Memory B cell (primary cell): Measurements from ENCODE around the gene MAGT1.
"Not testable (repeated sequence)": the region's sequence is repeated elsewhere in the genome, so short reads cannot be mapped to it uniquely, and the experiment has no call there.

Experiments used
- ATAC-seq: fragments of 150-1000 bp; cut with Tn5 transposase; 2 replicates; pipeline ENCODE4 v1.10.0; 2021; ENCODE audit warnings: low read depth, mild to moderate bottlenecking, moderate library complexity
- DNase-seq, 2 donors: peaks; one replicate each; pipeline ENCODE4 v3.0.0; 2022; ENCODE audit warnings: low spot score in 2 of 2
- H3K27ac Mint-ChIP-seq: one replicate; pipeline ENCODE4 v1.8.0; 2022; ENCODE audit warnings: mild to moderate bottlenecking, moderate library complexity, mixed read lengths
- H3K27me3 Mint-ChIP-seq: one replicate; pipeline ENCODE4 v1.8.0; 2022; ENCODE audit warnings: mixed read lengths
- H3K36me3 Mint-ChIP-seq: one replicate; pipeline ENCODE4 v1.8.0; 2022; ENCODE audit warnings: mild to moderate bottlenecking, mixed read lengths
- H3K4me1 Mint-ChIP-seq: one replicate; pipeline ENCODE4 v1.8.0; 2022; ENCODE audit warnings: mixed read lengths
- H3K4me3 Mint-ChIP-seq: one replicate; pipeline ENCODE4 v1.8.0; 2022; ENCODE audit warnings: mild to moderate bottlenecking, moderate library complexity, mixed read lengths
- H3K9me3 Mint-ChIP-seq: one replicate; pipeline ENCODE4 v1.8.0; 2022; ENCODE audit warnings: mixed read lengths

Gene MAGT1

GRCh38 chrX:77894921-77895886 lies at the start of gene MAGT1:
Gene MAGT1 (minus strand): TSS chrX:77895435. CDS start chrX:77895410, 25 bp downstream.
- DNase-seq, result peak; percentile 65 to 82

GRCh38 chrX:77945031-77945430 lies 49.8 kb upstream of the MAGT1 start:
- H3K9me3 Mint-ChIP-seq, H3K27ac Mint-ChIP-seq, ATAC-seq, H3K4me3 Mint-ChIP-seq, DNase-seq, H3K27me3 Mint-ChIP-seq, H3K4me1 Mint-ChIP-seq, H3K36me3 Mint-ChIP-seq: not testable (repeated sequence)

More at GRCh38 chrX:77894921-77895886, at the start of gene MAGT1:
- no peaks in the 10 kb centered on the region for H3K27me3 Mint-ChIP-seq
- H3K36me3 Mint-ChIP-seq, result peaks cover 6% of the 10 kb centered on the region
- H3K4me3 Mint-ChIP-seq, result peak within 1 kb of the TSS; percentile 96
- peaks cover 7% of the 10 kb centered on the region for H3K4me1 Mint-ChIP-seq
- no peaks in the 10 kb centered on the region for H3K9me3 Mint-ChIP-seq
- H3K27ac Mint-ChIP-seq, result peak within 1 kb of the TSS; percentile 99
- peak; percentile 84 for ATAC-seq

- DNase-seq, result no peak
- no peaks in the 10 kb centered on the region for H3K9me3 Mint-ChIP-seq
- H3K27ac Mint-ChIP-seq, result peak overlapping the region; percentile 76
- H3K27me3 Mint-ChIP-seq, result no peaks in the 10 kb centered on the region
- no peak overlapping the region for H3K4me3 Mint-ChIP-seq
- ATAC-seq, result no peak
- H3K4me1 Mint-ChIP-seq, result peaks cover 2% of the 10 kb centered on the region
- H3K36me3 Mint-ChIP-seq, result no peaks in the 10 kb centered on the region
These were observed 42.9 kb upstream of the MAGT1 start for GRCh38 chrX:77938083-77938680.

GRCh38 chrX:77937291-77937690 lies 42.1 kb upstream of the MAGT1 start:
- ATAC-seq (no peak), DNase-seq (no peak)
- Mint-ChIP-seq H3K4me3 (no peak overlapping the region), H3K27me3 (no peaks in the 10 kb centered on the region), H3K9me3 (no peaks in the 10 kb centered on the region), H3K4me1 (peaks cover 2% of the 10 kb centered on the region), H3K36me3 (no peaks in the 10 kb centered on the region), H3K27ac (no peak overlapping the region)

GRCh38 chrX:77936299-77936698 lies 41.1 kb upstream of the MAGT1 start:
- no peak for DNase-seq

GRCh38 chrX:77935886-77936285 lies 40.7 kb upstream of the MAGT1 start:
- H3K36me3 Mint-ChIP-seq, result no peaks in the 10 kb centered on the region
- peaks cover 2% of the 10 kb centered on the region for H3K4me1 Mint-ChIP-seq
- H3K4me3 Mint-ChIP-seq, result no peak overlapping the region
- H3K27me3 Mint-ChIP-seq, result no peaks in the 10 kb centered on the region
- no peaks in the 10 kb centered on the region for H3K9me3 Mint-ChIP-seq
- ATAC-seq (no peak), DNase-seq (no peak)
- no peak overlapping the region for H3K27ac Mint-ChIP-seq

More at GRCh38 chrX:77936299-77936698, 41.1 kb upstream of the MAGT1 start:
- peaks cover 2% of the 10 kb centered on the region for H3K4me1 Mint-ChIP-seq
- H3K27me3 Mint-ChIP-seq, result no peaks in the 10 kb centered on the region
- H3K36me3 Mint-ChIP-seq, result no peaks in the 10 kb centered on the region
- H3K27ac Mint-ChIP-seq, result no peak overlapping the region
- no peak for ATAC-seq
- no peak overlapping the region for H3K4me3 Mint-ChIP-seq
- no peaks in the 10 kb centered on the region for H3K9me3 Mint-ChIP-seq

GRCh38 chrX:77930581-77930980 lies 35.3 kb upstream of the MAGT1 start:
- no peak for DNase-seq
- H3K4me1 Mint-ChIP-seq, result no peaks in the 10 kb centered on the region
- H3K27me3 Mint-ChIP-seq, result no peaks in the 10 kb centered on the region
- ATAC-seq, result peak; percentile 42
- H3K9me3 Mint-ChIP-seq, result no peaks in the 10 kb centered on the region
- H3K36me3 Mint-ChIP-seq, result no peaks in the 10 kb centered on the region
- H3K4me3 Mint-ChIP-seq, result no peak overlapping the region
- no peak overlapping the region for H3K27ac Mint-ChIP-seq

- no peak overlapping the region for H3K27ac Mint-ChIP-seq
- no peak overlapping the region for H3K4me3 Mint-ChIP-seq
- ATAC-seq, result no peak
- no peak for DNase-seq
- no peaks in the 10 kb centered on the region for H3K27me3 Mint-ChIP-seq
- no peaks in the 10 kb centered on the region for H3K4me1 Mint-ChIP-seq
- H3K9me3 Mint-ChIP-seq, result no peaks in the 10 kb centered on the region
- peaks cover 2% of the 10 kb centered on the region for H3K36me3 Mint-ChIP-seq
These were observed 30.5 kb upstream of the MAGT1 start for GRCh38 chrX:77925764-77926163.

- no peak for DNase-seq
- Mint-ChIP-seq H3K4me1 (no peaks in the 10 kb centered on the region), H3K4me3 (no peak overlapping the region), H3K9me3 (no peaks in the 10 kb centered on the region), H3K36me3 (peaks cover 2% of the 10 kb centered on the region), H3K27me3 (no peaks in the 10 kb centered on the region), H3K27ac (no peak overlapping the region)
- no peak for ATAC-seq
These were observed 29.2 kb upstream of the MAGT1 start for GRCh38 chrX:77924320-77924859.

GRCh38 chrX:77922787-77923186 lies 27.6 kb upstream of the MAGT1 start:
- Mint-ChIP-seq H3K4me1 (peaks cover 5% of the 10 kb centered on the region), H3K36me3 (peaks cover 2% of the 10 kb centered on the region), H3K27ac (no peak overlapping the region), H3K27me3 (no peaks in the 10 kb centered on the region), H3K4me3 (no peak overlapping the region), H3K9me3 (no peaks in the 10 kb centered on the region)
- no peak for ATAC-seq
- no peak for DNase-seq

- peaks cover 18% of the 10 kb centered on the region for H3K4me1 Mint-ChIP-seq
- H3K9me3 Mint-ChIP-seq, H3K4me3 Mint-ChIP-seq, H3K27me3 Mint-ChIP-seq, ATAC-seq, DNase-seq, H3K27ac Mint-ChIP-seq, H3K36me3 Mint-ChIP-seq: not testable (repeated sequence)
These were observed 24.1 kb upstream of the MAGT1 start for GRCh38 chrX:77919370-77919769.

GRCh38 chrX:77918568-77918967 lies 23.3 kb upstream of the MAGT1 start:
- no peak overlapping the region for H3K4me3 Mint-ChIP-seq
- peaks cover 18% of the 10 kb centered on the region for H3K4me1 Mint-ChIP-seq
- DNase-seq, result no peak
- H3K9me3 Mint-ChIP-seq, result no peaks in the 10 kb centered on the region
- ATAC-seq, result no peak
- H3K36me3 Mint-ChIP-seq, result peaks cover 2% of the 10 kb centered on the region
- no peak overlapping the region for H3K27ac Mint-ChIP-seq
- H3K27me3 Mint-ChIP-seq, result no peaks in the 10 kb centered on the region

GRCh38 chrX:77917294-77917933 lies 22.2 kb upstream of the MAGT1 start:
- ATAC-seq (no peak), DNase-seq (no peak)
- Mint-ChIP-seq H3K4me3 (peak overlapping the region; percentile 57), H3K36me3 (peaks cover 2% of the 10 kb centered on the region), H3K9me3 (no peaks in the 10 kb centered on the region), H3K27ac (peak overlapping the region; percentile 75), H3K4me1 (peaks cover 23% of the 10 kb centered on the region), H3K27me3 (no peaks in the 10 kb centered on the region)
